SW 1271 (cell line): ENCODE results near the gene HSF5.

Source experiments
- DNase-seq, 2 experiments: peaks; one replicate each; lab custom pipeline; 2025; lab: John Stamatoyannopoulos, UW

The HSF5 gene

GRCh38 chr17:58487589-58488427, at the start of gene HSF5:
Gene HSF5, minus strand, starts transcription at chr17:58488408. Its CDS starts 134 bp downstream, at chr17:58488274.
- no peak for DNase-seq

- no peak for DNase-seq
Measured at GRCh38 chr17:58537266-58537665, 49.1 kb upstream of the HSF5 start.

DNA sequence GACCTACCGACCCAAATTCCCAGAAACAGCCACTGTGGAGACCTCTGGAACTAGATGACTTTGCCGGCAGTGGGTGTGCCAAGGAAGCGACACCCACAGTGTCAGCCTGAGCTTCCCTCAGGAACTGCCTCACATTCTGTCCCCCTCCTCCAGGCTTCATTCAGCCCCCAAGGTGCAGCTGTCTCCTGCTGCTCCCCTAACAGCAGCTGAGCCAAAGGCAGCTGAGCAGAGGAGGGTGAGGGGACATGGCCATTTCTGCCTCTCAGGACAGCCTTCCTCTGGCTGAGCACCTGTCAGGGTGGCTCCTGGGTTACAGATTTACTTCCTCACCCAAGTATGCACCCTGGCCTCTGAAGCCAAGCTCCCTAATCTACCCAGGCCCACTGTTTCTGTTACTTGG, 48.3 kb upstream of the HSF5 start:
- DNase-seq, result no peak

- no peak for DNase-seq
Measured at GRCh38 chr17:58535431-58535830, 47.2 kb upstream of the HSF5 start.

- peak in 1 of 2 experiments; percentile 10 for DNase-seq
Measured at GRCh38 chr17:58534901-58535421, 46.8 kb upstream of the HSF5 start.

- DNase-seq, result no peak
Measured at GRCh38 chr17:58534331-58534730, 46.1 kb upstream of the HSF5 start.

- no peak for DNase-seq
Measured at GRCh38 chr17:58533616-58534188, 45.5 kb upstream of the HSF5 start.

DNA sequence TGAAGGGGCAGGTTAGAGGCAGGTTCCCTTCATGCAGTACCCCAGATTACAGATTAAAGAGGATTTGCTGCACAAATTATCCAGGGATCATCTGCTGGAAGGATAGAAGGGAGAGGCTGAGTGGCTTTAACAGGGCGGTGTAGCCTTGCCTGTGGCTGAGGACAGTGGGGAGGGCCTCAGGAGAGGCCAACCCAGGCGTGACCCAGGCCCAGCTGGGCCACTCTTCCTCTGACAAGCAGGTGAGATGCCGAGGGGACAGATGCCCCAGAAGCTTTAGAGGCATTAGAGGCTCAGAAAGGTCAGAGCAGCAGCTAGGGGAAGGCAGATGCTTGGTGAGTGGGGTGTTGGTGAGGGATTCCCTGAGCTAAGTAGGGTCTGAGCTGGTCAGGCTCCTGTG, 44.3 kb upstream of the HSF5 start:
- no peak for DNase-seq

- DNase-seq, result no peak
Measured at GRCh38 chr17:58531661-58532554, 43.7 kb upstream of the HSF5 start.

- no peak for DNase-seq
Measured at GRCh38 chr17:58531122-58531521, 42.9 kb upstream of the HSF5 start.

GRCh38 chr17:58530655-58531054, 42.4 kb upstream of the HSF5 start:
- DNase-seq, result no peak

- DNase-seq, result no peak
Measured at GRCh38 chr17:58529275-58529674, 41.1 kb upstream of the HSF5 start.

- no peak for DNase-seq
Measured at GRCh38 chr17:58528443-58528842, 40.2 kb upstream of the HSF5 start.

DNA sequence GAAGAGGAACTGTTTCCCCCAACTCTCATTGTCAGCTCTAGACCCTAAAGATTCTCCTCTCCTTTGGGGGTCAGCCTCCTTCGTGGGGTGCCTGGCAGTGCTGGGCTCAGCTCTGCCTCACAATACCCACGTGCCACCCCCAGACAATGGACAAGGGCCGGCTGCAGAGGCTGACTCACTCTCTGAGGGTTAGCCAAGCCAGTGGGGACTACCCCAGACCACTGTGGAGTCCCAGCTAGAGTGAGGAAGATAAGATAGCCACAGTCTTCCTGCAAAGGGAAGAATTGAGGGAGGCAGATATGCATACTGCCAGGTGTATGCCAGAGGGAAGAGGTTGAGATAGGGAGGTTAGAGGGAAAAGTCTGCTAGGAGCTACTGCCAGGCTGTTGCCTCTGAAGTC, 39.7 kb upstream of the HSF5 start:
- no peak for DNase-seq

- DNase-seq, result no peak
Measured at GRCh38 chr17:58527306-58527705, 39.1 kb upstream of the HSF5 start.

- peak in 1 of 2 experiments; percentile 44 for DNase-seq
Measured at GRCh38 chr17:58525239-58525638, 37.0 kb upstream of the HSF5 start.

- peak in 1 of 2 experiments; percentile 13 for DNase-seq
Measured at GRCh38 chr17:58521680-58522079, 33.5 kb upstream of the HSF5 start.

- peak in 1 of 2 experiments; percentile 5 for DNase-seq
Measured at GRCh38 chr17:58520843-58521430, 32.7 kb upstream of the HSF5 start.

- peak; percentile 99 to 100 for DNase-seq
Measured at GRCh38 chr17:58517928-58518609, 29.9 kb upstream of the HSF5 start.

DNA sequence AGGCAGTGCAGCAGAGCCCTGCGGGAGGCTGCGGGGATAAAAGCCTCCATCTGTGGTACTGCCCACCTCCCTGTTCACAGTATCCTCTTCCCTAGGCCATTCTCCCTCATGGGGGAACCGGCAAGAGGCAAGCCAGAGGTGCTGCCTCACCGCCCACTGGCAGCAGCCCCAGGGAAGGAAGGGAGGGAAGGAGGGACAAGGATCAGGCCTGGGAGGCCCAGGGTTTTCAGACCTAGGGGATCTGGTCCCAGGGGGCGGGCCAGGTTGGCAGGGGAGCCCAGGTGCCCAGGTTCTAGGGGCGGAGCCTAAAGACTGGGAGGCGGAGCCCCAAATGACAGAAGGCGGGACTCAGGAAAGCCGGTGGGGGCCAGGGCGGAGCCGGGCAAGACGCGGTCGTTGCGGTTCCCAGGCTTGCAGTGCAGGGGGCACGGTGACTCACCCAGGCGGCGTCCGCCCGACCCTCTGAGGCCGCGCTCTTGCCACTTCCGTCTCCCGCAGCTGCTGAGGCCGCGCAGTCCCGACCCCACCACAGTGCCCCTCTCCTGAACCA, 29.2 kb upstream of the HSF5 start:
- no peak for DNase-seq
